Epidermal melanocyte (primary cell): ENCODE data around the gene XG.
"Not testable (repeated sequence)": the region's sequence is repeated elsewhere in the genome, so short reads cannot be mapped to it uniquely, and the experiment has no call there.

Experiments used
- DNase-seq: peaks from one replicate; pipeline ENCODE4 v3.0.0; 2011; ENCODE audit warnings: low spot score; ENCODE audit not compliant: insufficient read length

The XG gene

GRCh38 chrX:2751874-2752300 lies at the start of gene XG:
Gene XG, plus strand, starts transcription at chrX:2752040. Its CDS starts 235 bp downstream, at chrX:2752275.
- not testable (repeated sequence) for DNase-seq

- no peak for DNase-seq
These were observed 47.9 kb upstream of the XG start for GRCh38 chrX:2703991-2704369.

GRCh38 chrX:2705046-2705832 lies 46.6 kb upstream of the XG start:
- DNase-seq, result no peak

GRCh38 chrX:2707334-2707760 lies 44.5 kb upstream of the XG start:
- peak; percentile 73 for DNase-seq

GRCh38 chrX:2708021-2708420 lies 43.8 kb upstream of the XG start:
- DNase-seq, result no peak

- no peak for DNase-seq
These were observed 43.1 kb upstream of the XG start for GRCh38 chrX:2708592-2709188.

- no peak for DNase-seq
These were observed 42.3 kb upstream of the XG start for GRCh38 chrX:2709556-2709955.

- DNase-seq, result no peak
These were observed 41.6 kb upstream of the XG start for GRCh38 chrX:2710041-2710840.

GRCh38 chrX:2711441-2711840 lies 40.4 kb upstream of the XG start:
- no peak for DNase-seq

GRCh38 chrX:2712428-2712827 lies 39.4 kb upstream of the XG start:
- no peak for DNase-seq

- no peak for DNase-seq
These were observed 38.7 kb upstream of the XG start for GRCh38 chrX:2712890-2713840.

GRCh38 chrX:2714551-2714950 lies 37.3 kb upstream of the XG start:
- no peak for DNase-seq

- DNase-seq, result no peak
These were observed 36.7 kb upstream of the XG start for GRCh38 chrX:2715066-2715600.

- no peak for DNase-seq
These were observed 34.5 kb upstream of the XG start for GRCh38 chrX:2717312-2717711.

- DNase-seq, result no peak
These were observed 33.0 kb upstream of the XG start for GRCh38 chrX:2718821-2719220.

- DNase-seq, result no peak
These were observed 31.9 kb upstream of the XG start for GRCh38 chrX:2719774-2720447.

- no peak for DNase-seq
These were observed 28.5 kb upstream of the XG start for GRCh38 chrX:2723286-2723879.

GRCh38 chrX:2727264-2727663 lies 24.6 kb upstream of the XG start:
- not testable (repeated sequence) for DNase-seq

- DNase-seq, result no peak
These were observed 19.8 kb upstream of the XG start for GRCh38 chrX:2732076-2732475.

GRCh38 chrX:2732649-2733048 lies 19.2 kb upstream of the XG start:
- no peak for DNase-seq
